Spinal cord (tissue), 10 donors: ENCODE measurements around the gene STAT3. TPM values are rescaled to one million over a fixed set of nuclear protein-coding genes. Genes with fewer than 3 reads are reported as not detected.
A peak's percentile ranks its signal among the peaks of the same experiment; 100 is the strongest.
"Not testable (repeated sequence)": the region's sequence is repeated elsewhere in the genome, so short reads cannot be mapped to it uniquely, and the experiment has no call there.

Experiments used
- DNase-seq, 6 donors: peaks; one replicate each; pipeline versions ENCODE4 v3.0.0 to v3.0.0-alpha.2; 2013 to 2015; ENCODE audit warnings: low spot score in 6 of 6, low read depth in 4 of 6
- H3K27ac ChIP-seq: one replicate; pipeline ENCODE4 v1.5.1; 2013; ENCODE audit warnings: low read depth, low read length, control low read depth
- H3K27me3 ChIP-seq: one replicate; pipeline ENCODE4 v1.6.1; 2013; ENCODE audit warnings: low read length; ENCODE audit not compliant: control insufficient read depth, insufficient read depth
- H3K36me3 ChIP-seq: one replicate; pipeline ENCODE4 v1.6.1; 2013; ENCODE audit warnings: low read length; ENCODE audit not compliant: control insufficient read depth, insufficient read depth
- H3K4me1 ChIP-seq: one replicate; pipeline ENCODE4 v1.6.1; 2013; ENCODE audit warnings: low read length; ENCODE audit not compliant: control insufficient read depth, insufficient read depth
- H3K4me3 ChIP-seq: one replicate; pipeline ENCODE4 v1.5.1; 2013; ENCODE audit warnings: low read depth, low read length, control low read depth
- H3K9me3 ChIP-seq: one replicate; pipeline ENCODE4 v1.6.1; 2013; ENCODE audit warnings: low read length; ENCODE audit not compliant: control insufficient read depth, insufficient read depth
- WGBS: methylation state at CpG from one replicate; pipeline ENCODE4 v1.1.5; 2013; ENCODE audit warnings: missing lambda C conversion rate; ENCODE audit not compliant: insufficient coverage; 5-methylcytosine and 5-hydroxymethylcytosine counted together
- polyA plus RNA-seq, 2 donors: library from polyadenylated mRNA; unstranded; fragments of 120-200 nt; gene quantifications; one replicate each; pipeline ENCODE4 v1.2.1, GENCODE V29; 2013; ENCODE audit not compliant: insufficient read length in 2 of 2
- total RNA-seq, 2 donors: library from RNA; depleted of rRNA in 1 of 2; stranded (reverse); fragments of 120-200 nt in 1 of 2; fragments of >200 nt in 1 of 2; gene quantifications; one replicate each; pipeline versions ENCODE4 v1.2.3 to v1.2.4, GENCODE V29; 2013 to 2014
- donor health status: healthy.

The STAT3 gene
- total and polyA plus RNA-seq, 4 donors, result 74.1 to 97.5 (median 76.0) TPM

DNA sequence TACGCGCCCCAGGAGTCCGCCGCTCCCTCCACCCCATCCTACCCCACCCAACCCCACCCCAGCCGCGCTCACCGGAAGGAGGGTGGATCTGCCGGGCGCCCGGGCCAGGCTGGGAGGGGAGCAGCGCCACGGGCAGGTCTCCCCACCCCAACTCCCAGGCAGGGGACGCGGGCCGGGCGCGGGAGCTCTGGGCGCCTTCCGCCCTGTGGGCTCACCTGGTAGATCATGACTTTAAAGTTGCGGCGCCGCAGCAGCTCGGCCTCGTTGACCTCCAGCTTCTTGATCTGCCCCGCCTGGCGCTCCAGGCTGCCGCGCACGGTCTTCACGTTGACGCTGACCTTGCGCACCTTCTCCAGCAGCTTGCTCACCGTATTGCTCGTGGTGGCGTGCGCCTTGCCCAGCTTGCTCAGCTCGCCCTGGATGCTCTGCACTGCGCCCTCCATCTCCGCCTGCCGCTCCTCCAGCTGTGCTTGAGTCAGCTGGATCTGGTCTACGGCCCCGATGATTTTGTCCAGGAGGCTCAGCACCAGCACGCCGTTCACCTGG, 34.2 kb upstream of the STAT3 start:
- Histone ChIP-seq H3K36me3 (peaks cover 2% of the 10 kb centered on the region), H3K4me3 (peak overlapping the region; percentile 93), H3K27ac (peak overlapping the region; percentile 93), H3K4me1 (peaks cover 25% of the 10 kb centered on the region), H3K9me3 (no peaks in the 10 kb centered on the region), H3K27me3 (peaks cover 43% of the 10 kb centered on the region)
- under 1% methylated on average over 42 of the region's 44 CpGs for WGBS
- no peak for DNase-seq

- DNase-seq, result peak in 1 of 6 donors; percentile 32
- H3K9me3 ChIP-seq, result no peaks in the 10 kb centered on the region
- peaks cover 2% of the 10 kb centered on the region for H3K36me3 ChIP-seq
- peak overlapping the region; percentile 93 for H3K27ac ChIP-seq
- peaks cover 25% of the 10 kb centered on the region for H3K4me1 ChIP-seq
- peak overlapping the region; percentile 93 for H3K4me3 ChIP-seq
- H3K27me3 ChIP-seq, result peaks cover 43% of the 10 kb centered on the region
- under 1% methylated on average over 52 of the region's 59 CpGs for WGBS
Measured at GRCh38 chr17:42421507-42422338, 33.5 kb upstream of the STAT3 start.

DNA sequence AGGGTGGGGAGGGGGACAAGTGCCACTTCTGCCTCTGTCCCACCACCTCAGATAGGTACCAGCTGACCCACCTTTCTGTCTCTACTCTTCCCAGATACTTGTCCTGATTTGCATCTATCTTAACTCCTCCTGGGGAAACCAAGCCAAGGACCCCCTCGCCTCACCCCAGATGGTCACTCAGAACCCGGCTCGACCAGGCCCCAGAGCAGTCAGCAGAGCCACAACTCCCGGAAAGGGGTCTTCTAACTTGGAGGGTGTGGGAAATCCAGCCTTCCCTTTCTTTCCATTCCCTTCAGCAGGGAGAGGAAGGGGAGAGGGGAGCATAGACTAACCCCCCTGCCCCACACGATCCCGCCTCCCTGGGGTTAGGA, 32.9 kb upstream of the STAT3 start:
- no CpG with 5 or more reads among the region's 6 CpGs for WGBS
- H3K4me3 ChIP-seq, result peak overlapping the region; percentile 93
- peak overlapping the region; percentile 58 for H3K27ac ChIP-seq
- no peak for DNase-seq
- no peaks in the 10 kb centered on the region for H3K9me3 ChIP-seq
- peaks cover 25% of the 10 kb centered on the region for H3K4me1 ChIP-seq
- peaks cover 2% of the 10 kb centered on the region for H3K36me3 ChIP-seq
- peaks cover 40% of the 10 kb centered on the region for H3K27me3 ChIP-seq

- not testable (repeated sequence) for H3K4me3 ChIP-seq, H3K9me3 ChIP-seq, H3K27ac ChIP-seq, DNase-seq, H3K36me3 ChIP-seq
- WGBS, result no CpG with 5 or more reads among the region's 5 CpGs
- peaks cover 25% of the 10 kb centered on the region for H3K4me1 ChIP-seq
- peaks cover 36% of the 10 kb centered on the region for H3K27me3 ChIP-seq
Measured at GRCh38 chr17:42417981-42418380, 29.7 kb upstream of the STAT3 start.

GRCh38 chr17:42414704-42415409, 26.6 kb upstream of the STAT3 start:
- WGBS, result 65% methylated on average over 4 of the region's 7 CpGs
- H3K4me1 ChIP-seq, result peaks cover 17% of the 10 kb centered on the region

DNA sequence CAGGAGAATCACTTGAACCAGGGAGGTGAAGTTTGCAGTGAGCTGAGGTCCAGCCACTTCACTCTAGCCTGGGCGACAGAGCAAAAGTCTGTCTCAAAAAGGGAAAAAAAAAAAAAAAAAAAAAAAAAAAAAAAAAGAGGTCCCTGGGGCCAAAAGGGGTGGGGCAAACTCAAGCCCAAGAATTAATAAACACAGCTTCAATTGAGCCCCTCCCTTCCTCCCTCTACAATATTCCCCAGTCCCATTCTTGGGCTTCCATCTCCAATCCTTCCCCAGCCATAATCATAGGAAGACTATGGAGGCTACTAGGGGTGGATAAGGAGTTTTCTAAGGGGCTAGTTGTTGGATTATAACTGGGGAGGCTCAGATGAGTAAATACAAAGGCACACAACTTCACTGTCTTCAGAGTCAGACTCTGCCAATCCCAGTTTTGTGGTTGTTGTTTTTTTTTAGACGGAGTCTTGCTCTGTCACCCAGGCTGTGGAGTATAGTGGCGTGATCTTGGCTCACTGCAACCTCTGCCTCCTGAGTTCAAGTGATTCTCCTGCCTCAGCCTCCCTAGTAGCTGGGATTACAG, 25.3 kb upstream of the STAT3 start:
- H3K4me1 ChIP-seq, result peaks cover 27% of the 10 kb centered on the region
- WGBS, result 100% methylated on average over 2 of the region's 3 CpGs

More at GRCh38 chr17:42414704-42415409, 26.6 kb upstream of the STAT3 start:
- no peak overlapping the region for H3K27ac ChIP-seq
- H3K27me3 ChIP-seq, result peaks cover 5% of the 10 kb centered on the region
- no peak for DNase-seq
- H3K9me3 ChIP-seq, result no peaks in the 10 kb centered on the region
- H3K4me3 ChIP-seq, result no peak overlapping the region
- H3K36me3 ChIP-seq, result no peaks in the 10 kb centered on the region

GRCh38 chr17:42411905-42412679, 23.9 kb upstream of the STAT3 start:
- no peak overlapping the region for H3K4me3 ChIP-seq
- no peak overlapping the region for H3K27ac ChIP-seq
- no peak for DNase-seq
- no peaks in the 10 kb centered on the region for H3K36me3 ChIP-seq
- H3K4me1 ChIP-seq, result peaks cover 38% of the 10 kb centered on the region
- no peaks in the 10 kb centered on the region for H3K9me3 ChIP-seq
- no peaks in the 10 kb centered on the region for H3K27me3 ChIP-seq
- WGBS, result 90% methylated on average over 10 of the region's 11 CpGs

More for the DNA sequence above, 25.3 kb upstream of the STAT3 start:
- no peak for DNase-seq
- Histone ChIP-seq H3K9me3 (no peaks in the 10 kb centered on the region), H3K36me3 (no peaks in the 10 kb centered on the region), H3K27ac (no peak overlapping the region), H3K27me3 (no peaks in the 10 kb centered on the region), H3K4me3 (no peak overlapping the region)

DNA sequence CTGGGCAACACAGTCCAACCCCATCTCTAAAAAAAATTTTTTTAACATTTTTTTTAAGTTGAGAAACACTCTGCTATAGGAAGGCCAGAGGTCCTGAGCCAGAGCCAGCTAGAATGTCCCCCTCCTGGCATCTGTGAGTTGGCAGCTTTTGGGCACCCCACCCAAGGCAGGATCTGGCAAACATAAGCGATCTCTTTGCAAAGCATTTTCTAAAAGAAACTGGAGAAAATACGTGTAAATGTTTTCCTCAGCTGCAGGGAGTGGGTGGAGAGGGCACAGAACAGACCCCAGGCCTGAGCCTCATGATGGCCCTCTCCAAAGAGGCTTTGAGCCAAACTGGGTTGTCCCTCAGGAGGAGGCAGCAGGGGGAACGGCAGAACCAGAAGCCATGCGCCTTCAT, 23.1 kb upstream of the STAT3 start:
- Histone ChIP-seq H3K4me3 (no peak overlapping the region), H3K36me3 (no peaks in the 10 kb centered on the region), H3K27me3 (no peaks in the 10 kb centered on the region), H3K27ac (no peak overlapping the region), H3K9me3 (no peaks in the 10 kb centered on the region), H3K4me1 (peaks cover 44% of the 10 kb centered on the region)
- 50% methylated on average over 2 of the region's 4 CpGs for WGBS
- DNase-seq, result peak in 1 of 6 donors; percentile 25

- Histone ChIP-seq H3K36me3 (no peaks in the 10 kb centered on the region), H3K4me3 (no peak overlapping the region), H3K27me3 (no peaks in the 10 kb centered on the region), H3K9me3 (no peaks in the 10 kb centered on the region), H3K27ac (peak overlapping the region; percentile 42), H3K4me1 (peaks cover 51% of the 10 kb centered on the region)
- WGBS, result 75% methylated on average over 3 of the region's 5 CpGs
- no peak for DNase-seq
Measured at GRCh38 chr17:42410319-42410685, 22.1 kb upstream of the STAT3 start.
